SK-N-MC (cell line): Measurements from ENCODE around the gene OLFML1.

ENCODE experiments used
- DNase-seq: peaks from one replicate; pipeline ENCODE4 v3.0.0-alpha.2; 2011; ENCODE audit warnings: low read depth, low spot score
- H3K27ac ChIP-seq: fragments of 200-600 bp; sonication (generic); 2 replicates; pipeline ENCODE4 v1.5.1; 2016; ENCODE audit warnings: mixed run types
- H3K36me3 ChIP-seq: fragments of 200-600 bp; sonication (generic); 2 replicates; pipeline ENCODE4 v1.6.1; 2017; ENCODE audit warnings: antibody characterized with exemption, low read length, mixed read lengths; ENCODE audit not compliant: insufficient read depth
- H3K4me3 ChIP-seq: fragments of 200-600 bp; sonication (generic); 2 replicates; pipeline ENCODE4 v1.5.1; 2016
- H3K9ac ChIP-seq: fragments of 200-600 bp; sonication (generic); 2 replicates; pipeline ENCODE4 v1.8.0; 2017; ENCODE audit warnings: mixed run types, mixed read lengths; ENCODE audit not compliant: insufficient read length
- H3K9me3 ChIP-seq: fragments of 200-600 bp; sonication (generic); 2 replicates; pipeline ENCODE4 v1.6.1; 2017; ENCODE audit warnings: low read depth, mild to moderate bottlenecking, antibody characterized with exemption, low read length, moderate library complexity, mixed read lengths
- EZH2 ChIP-seq: fragments of 200-600 bp; sonication (generic); IDR thresholded peaks from one replicate; pipeline ENCODE4 v1.6.1; 2017; ENCODE audit warnings: antibody characterized with exemption
- FOXP2 ChIP-seq: optimal IDR thresholded peaks from 2 replicates; pipeline ENCODE3; 2011; ENCODE audit warnings: mild to moderate bottlenecking, moderate library complexity; ENCODE audit not compliant: insufficient read depth; ENCODE audit errors: extremely low read length, control extremely low read depth
- POLR2AphosphoS5 ChIP-seq: IDR thresholded peaks from 2 replicates; pipeline ENCODE4 v1.6.1; 2012; ENCODE audit warnings: mild to moderate bottlenecking, low read depth, low read length, borderline replicate concordance

Gene OLFML1

GRCh38 chr11:7448201-7448600 lies 37.1 kb upstream of the OLFML1 start:
- Histone ChIP-seq H3K4me3 (no peak overlapping the region), H3K27ac (no peak overlapping the region), H3K9ac (no peak overlapping the region), H3K36me3 (no peaks in the 10 kb centered on the region), H3K9me3 (no peaks in the 10 kb centered on the region)
- no peak for DNase-seq
- no peak for TF ChIP-seq EZH2
- TF ChIP-seq POLR2AphosphoS5 = no peak
- no peak for TF ChIP-seq FOXP2

GRCh38 chr11:7449211-7449840 lies 36.0 kb upstream of the OLFML1 start:
- Histone ChIP-seq H3K9me3 (no peaks in the 10 kb centered on the region), H3K36me3 (no peaks in the 10 kb centered on the region), H3K9ac (no peak overlapping the region), H3K4me3 (no peak overlapping the region), H3K27ac (no peak overlapping the region)
- no peak for DNase-seq
- no peak for TF ChIP-seq POLR2AphosphoS5
- no peak for TF ChIP-seq EZH2
- no peak for TF ChIP-seq FOXP2

GRCh38 chr11:7449841-7450214 lies 35.5 kb upstream of the OLFML1 start:
- Histone ChIP-seq H3K36me3 (no peaks in the 10 kb centered on the region), H3K27ac (no peak overlapping the region), H3K4me3 (no peak overlapping the region), H3K9ac (no peak overlapping the region), H3K9me3 (no peaks in the 10 kb centered on the region)
- TF ChIP-seq POLR2AphosphoS5 (no peak), FOXP2 (no peak), EZH2 (no peak)
- DNase-seq = no peak

- Histone ChIP-seq H3K9ac (no peak overlapping the region), H3K4me3 (no peak overlapping the region), H3K9me3 (no peaks in the 10 kb centered on the region), H3K27ac (no peak overlapping the region), H3K36me3 (no peaks in the 10 kb centered on the region)
- TF ChIP-seq FOXP2 (no peak), POLR2AphosphoS5 (no peak), EZH2 (no peak)
- no peak for DNase-seq
These were observed 34.5 kb upstream of the OLFML1 start for GRCh38 chr11:7450836-7451235.

GRCh38 chr11:7451520-7451919 lies 33.8 kb upstream of the OLFML1 start:
- no peak overlapping the region for H3K27ac ChIP-seq
- no peak overlapping the region for H3K4me3 ChIP-seq
- H3K9me3 ChIP-seq = no peaks in the 10 kb centered on the region
- no peaks in the 10 kb centered on the region for H3K36me3 ChIP-seq
- no peak for TF ChIP-seq EZH2
- TF ChIP-seq FOXP2 = no peak
- no peak for TF ChIP-seq POLR2AphosphoS5
- no peak for DNase-seq
- H3K9ac ChIP-seq = no peak overlapping the region

- no peak overlapping the region for H3K27ac ChIP-seq
- no peak for DNase-seq
- H3K9me3 ChIP-seq = no peaks in the 10 kb centered on the region
- H3K9ac ChIP-seq = no peak overlapping the region
- TF ChIP-seq EZH2 = no peak
- no peak for TF ChIP-seq FOXP2
- no peak for TF ChIP-seq POLR2AphosphoS5
- H3K36me3 ChIP-seq = no peaks in the 10 kb centered on the region
- H3K4me3 ChIP-seq = no peak overlapping the region
These were observed 33.3 kb upstream of the OLFML1 start for GRCh38 chr11:7451952-7452494.

GRCh38 chr11:7454854-7455253 lies 30.5 kb upstream of the OLFML1 start:
- H3K9me3 ChIP-seq = no peaks in the 10 kb centered on the region
- no peak overlapping the region for H3K27ac ChIP-seq
- no peak for DNase-seq
- H3K4me3 ChIP-seq = no peak overlapping the region
- TF ChIP-seq FOXP2 = no peak
- no peak for TF ChIP-seq EZH2
- no peak for TF ChIP-seq POLR2AphosphoS5
- no peaks in the 10 kb centered on the region for H3K36me3 ChIP-seq
- no peak overlapping the region for H3K9ac ChIP-seq

GRCh38 chr11:7457211-7457610 lies 28.1 kb upstream of the OLFML1 start:
- DNase-seq = no peak
- TF ChIP-seq POLR2AphosphoS5 (no peak), FOXP2 (no peak), EZH2 (no peak)

GRCh38 chr11:7462706-7463105 lies 22.6 kb upstream of the OLFML1 start:
- Histone ChIP-seq H3K9ac (no peak overlapping the region), H3K27ac (no peak overlapping the region), H3K9me3 (no peaks in the 10 kb centered on the region), H3K4me3 (no peak overlapping the region), H3K36me3 (no peaks in the 10 kb centered on the region)
- TF ChIP-seq POLR2AphosphoS5 = no peak
- no peak for TF ChIP-seq FOXP2
- no peak for TF ChIP-seq EZH2
- no peak for DNase-seq

More at GRCh38 chr11:7457211-7457610, 28.1 kb upstream of the OLFML1 start:
- H3K9me3 ChIP-seq = no peaks in the 10 kb centered on the region
- H3K4me3 ChIP-seq = no peak overlapping the region
- H3K27ac ChIP-seq = no peak overlapping the region
- no peaks in the 10 kb centered on the region for H3K36me3 ChIP-seq
- H3K9ac ChIP-seq = no peak overlapping the region
